Pancreas (tissue), 10 donors: ENCODE results near the gene OAS1. TPM values are rescaled to one million over a fixed set of nuclear protein-coding genes. Genes with fewer than 3 reads are reported as not detected.

ENCODE experiments used
- ATAC-seq, 4 donors: fragments of 200-7000 bp; cut with Tn5 transposase; one replicate each; pipeline versions ENCODE4 v1.8.0 to v1.9.1; 2020; ENCODE audit warnings: mild to moderate bottlenecking in 4 of 4, moderate library complexity in 4 of 4
- DNase-seq, 6 donors: peaks; one replicate each; pipeline ENCODE4 v3.0.0-alpha.2; 2020
- FAIRE-seq: peaks from 2 replicates; lab custom pipeline; 2012; peaks lifted over from hg19 to GRCh38; lab: Jason Lieb, UNC
- H3K27ac ChIP-seq, 4 donors: fragments of 200-600 bp; sonication (generic); 1 replicate in 3 of 4; 2 replicates in 1 of 4; pipeline versions ENCODE4 v1.5.0 to v1.8.0; 2020
- H3K27me3 ChIP-seq, 4 donors: fragments of 200-600 bp; one replicate each; pipeline ENCODE4 v1.8.0; 2021
- H3K36me3 ChIP-seq, 3 donors: fragments of 200-600 bp; sonication (generic) in 1 of 3; one replicate each; pipeline versions ENCODE4 v1.5.0 to v1.8.0; 2020 to 2021
- H3K4me1 ChIP-seq, 3 donors: fragments of 200-600 bp; one replicate each; pipeline ENCODE4 v1.8.0; 2021
- H3K4me3 ChIP-seq, 4 donors: fragments of 200-600 bp; sonication (generic) in 2 of 4; one replicate each; pipeline versions ENCODE4 v1.5.0 to v1.8.0; 2020 to 2021
- H3K9me3 ChIP-seq, 4 donors: fragments of 200-600 bp; one replicate each; pipeline ENCODE4 v1.8.0; 2021
- WGBS, 2 donors: extraction: QIAGEN DNeasy Blood & Tissue Kit; methylation state at CpG; one replicate each; pipeline ENCODE4 v1.1.7; 2013; 5-methylcytosine and 5-hydroxymethylcytosine counted together
- intact Hi-C, 3 donors: fragments of 100-400 bp; cut with DNase I; formaldehyde crosslinking; loops; one replicate each; pipeline versions ENCODE4 v1.11.1 to v1.14.2; 2022
- polyA plus RNA-seq, 2 donors: library from polyadenylated mRNA; stranded (reverse); fragments of 200-250 nt; gene quantifications; one replicate each; pipeline ENCODE4 v1.2.3, GENCODE V29; 2013
- total RNA-seq, 6 donors: library from RNA; stranded (reverse); fragmentation: NEBNext Ultra II Directional in 4 of 6; extraction: Animal tissue kit (Norgen Biotek cat#: 25700) in 4 of 6; gene quantifications; one replicate each; pipeline versions ENCODE4 v1.2.1 to v1.2.4, GENCODE V29; 2021 to 2023
- TF ChIP-seq, protein P1 (sequence below), 4 donors: fragments of 200-600 bp; sonication (generic) in 3 of 4; IDR thresholded peaks; one replicate each; pipeline versions ENCODE4 v1.5.0 to v1.8.0; 2021; ENCODE audit warnings: antibody characterized with exemption in 4 of 4
- donor health status: healthy with polysubstance abuse.
- donor health status: DM: no; HTN: no; CAD: no; lungs with moderate emphysema.
- donor health status: DM: no; HTN: no; CAD: no.
- donor health status: control.
- donor health status: control.
- donor health status: Bipolar disorder and iron deficiency.
- donor health status: DM: yes; HTN: yes; CAD: no.
- donor health status: DM: no; HTN: no; CAD: no.
- donor health status: DM: no; HTN: no; CAD: no.
- donor health status: DM: yes; HTN: yes; CAD: no.

Gene OAS1
- total and polyA plus RNA-seq, 8 donors: 0.91 to 10.9 (median 3.1) TPM

DNA sequence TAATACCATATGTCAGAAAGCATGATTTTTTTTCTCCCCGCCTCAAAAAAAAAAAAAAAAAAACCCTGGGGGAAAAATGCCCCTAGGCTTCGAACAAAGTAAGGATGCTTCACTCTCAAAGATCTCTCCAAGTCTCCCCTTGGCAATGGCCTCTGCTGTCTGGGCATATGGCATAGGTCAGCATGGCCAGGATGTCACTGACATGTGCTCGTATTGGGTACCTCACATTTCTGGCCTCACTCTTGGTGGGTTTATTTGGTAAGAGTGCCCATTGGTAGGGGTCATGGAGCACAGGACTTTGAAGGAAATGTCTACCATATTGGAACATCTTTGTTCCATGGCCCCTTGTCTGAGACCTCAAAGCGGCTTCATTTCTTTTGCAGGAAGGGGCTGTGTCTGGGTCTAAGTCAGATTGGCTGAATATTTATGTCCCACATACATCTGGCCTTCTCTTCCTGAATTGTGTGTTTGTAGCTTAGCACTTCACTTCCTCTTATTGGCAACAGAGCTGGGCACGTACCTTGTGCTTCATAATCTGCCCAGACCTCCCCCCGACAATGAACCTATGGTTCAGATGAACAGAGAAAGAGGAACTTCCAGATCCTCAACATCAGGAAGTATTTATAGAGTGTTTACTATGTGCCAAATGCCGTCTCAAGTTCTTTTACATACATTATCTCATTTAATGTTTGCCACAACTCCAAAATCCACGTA, 36.3 kb upstream of the OAS1 start:
- Histone ChIP-seq H3K27me3 (no peaks in the 10 kb centered on the region), H3K36me3 (no peaks in the 10 kb centered on the region), H3K9me3 (no peaks in the 10 kb centered on the region), H3K4me3 (no peak overlapping the region), H3K27ac (no peak overlapping the region), H3K4me1 (no peaks in the 10 kb centered on the region)
- no peak for ATAC-seq
- no peak for FAIRE-seq
- DNase-seq: no peak
- TF ChIP-seq, protein P1, sequence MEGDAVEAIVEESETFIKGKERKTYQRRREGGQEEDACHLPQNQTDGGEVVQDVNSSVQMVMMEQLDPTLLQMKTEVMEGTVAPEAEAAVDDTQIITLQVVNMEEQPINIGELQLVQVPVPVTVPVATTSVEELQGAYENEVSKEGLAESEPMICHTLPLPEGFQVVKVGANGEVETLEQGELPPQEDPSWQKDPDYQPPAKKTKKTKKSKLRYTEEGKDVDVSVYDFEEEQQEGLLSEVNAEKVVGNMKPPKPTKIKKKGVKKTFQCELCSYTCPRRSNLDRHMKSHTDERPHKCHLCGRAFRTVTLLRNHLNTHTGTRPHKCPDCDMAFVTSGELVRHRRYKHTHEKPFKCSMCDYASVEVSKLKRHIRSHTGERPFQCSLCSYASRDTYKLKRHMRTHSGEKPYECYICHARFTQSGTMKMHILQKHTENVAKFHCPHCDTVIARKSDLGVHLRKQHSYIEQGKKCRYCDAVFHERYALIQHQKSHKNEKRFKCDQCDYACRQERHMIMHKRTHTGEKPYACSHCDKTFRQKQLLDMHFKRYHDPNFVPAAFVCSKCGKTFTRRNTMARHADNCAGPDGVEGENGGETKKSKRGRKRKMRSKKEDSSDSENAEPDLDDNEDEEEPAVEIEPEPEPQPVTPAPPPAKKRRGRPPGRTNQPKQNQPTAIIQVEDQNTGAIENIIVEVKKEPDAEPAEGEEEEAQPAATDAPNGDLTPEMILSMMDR (IDR thresholded peaks at IDR 0.05): no peak
- intact Hi-C loops: no loop called here
- 48 to 56% methylated on average over 8 of the region's 8 CpGs for WGBS, 2 donors

DNA sequence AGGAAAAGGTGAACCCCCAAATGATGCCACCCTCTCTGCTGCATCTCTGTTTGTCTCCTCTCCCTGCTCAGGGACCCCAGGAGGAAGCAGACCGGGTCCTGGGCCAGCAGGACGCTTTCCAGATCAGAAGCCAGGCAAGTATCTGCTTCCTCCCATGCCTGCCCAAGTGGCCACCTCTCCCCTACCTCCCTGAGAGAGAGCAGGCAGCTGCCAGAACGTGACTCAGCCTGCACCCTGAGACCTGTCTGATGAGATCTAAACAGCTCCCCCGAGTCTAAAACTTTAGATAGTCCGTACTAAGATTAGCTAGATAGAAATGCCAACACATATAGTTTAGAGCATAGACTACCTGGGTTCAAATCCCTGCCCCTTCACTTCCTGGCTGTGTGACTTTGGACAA, 31.2 kb upstream of the OAS1 start:
- FAIRE-seq (no peak), ATAC-seq (no peak), DNase-seq (no peak)
- Histone ChIP-seq H3K27ac (no peak overlapping the region), H3K4me1 (no peaks in the 10 kb centered on the region), H3K9me3 (no peaks in the 10 kb centered on the region), H3K27me3 (peaks cover 0 to 5% (median 1%) of the 10 kb centered on the region in 4 donors), H3K36me3 (no peaks in the 10 kb centered on the region), H3K4me3 (no peak overlapping the region)
- 17 to 31% methylated on average over 5 of the region's 5 CpGs for WGBS, 2 donors
- TF ChIP-seq, protein P1 (IDR thresholded peaks at IDR 0.05): no peak
- intact Hi-C loops: no loop called here

DNA sequence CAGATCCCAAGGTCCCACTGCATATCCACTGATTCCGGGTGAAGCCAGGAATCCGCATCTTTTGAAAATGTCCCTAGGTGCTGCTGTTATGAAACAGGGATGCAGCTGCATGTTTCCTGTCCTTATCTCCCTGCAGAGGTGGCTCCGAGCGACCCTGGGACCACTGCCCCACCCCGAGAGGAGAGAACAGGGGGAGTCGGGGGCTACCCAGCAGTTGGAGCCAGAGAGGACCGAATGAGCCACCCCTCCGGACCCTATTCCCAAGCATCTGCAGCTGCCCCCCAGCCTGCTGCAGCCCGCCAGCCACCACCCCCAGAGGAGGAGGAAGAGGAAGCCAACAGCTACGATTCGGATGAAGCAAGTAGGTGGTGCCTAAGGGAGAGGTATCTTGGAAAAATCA, 30.3 kb upstream of the OAS1 start:
- H3K4me3 ChIP-seq: no peak overlapping the region
- H3K27me3 ChIP-seq: peaks cover 0 to 5% (median 1%) of the 10 kb centered on the region in 4 donors
- no peak for ATAC-seq
- H3K4me1 ChIP-seq: no peaks in the 10 kb centered on the region
- TF ChIP-seq, protein P1 (IDR thresholded peaks at IDR 0.05): no peak
- 22 to 37% methylated on average over 11 of the region's 11 CpGs for WGBS, 2 donors
- no peak for DNase-seq
- no peaks in the 10 kb centered on the region for H3K9me3 ChIP-seq
- no peaks in the 10 kb centered on the region for H3K36me3 ChIP-seq
- H3K27ac ChIP-seq: no peak overlapping the region
- no peak for FAIRE-seq
- intact Hi-C loops: no loop called here

DNA sequence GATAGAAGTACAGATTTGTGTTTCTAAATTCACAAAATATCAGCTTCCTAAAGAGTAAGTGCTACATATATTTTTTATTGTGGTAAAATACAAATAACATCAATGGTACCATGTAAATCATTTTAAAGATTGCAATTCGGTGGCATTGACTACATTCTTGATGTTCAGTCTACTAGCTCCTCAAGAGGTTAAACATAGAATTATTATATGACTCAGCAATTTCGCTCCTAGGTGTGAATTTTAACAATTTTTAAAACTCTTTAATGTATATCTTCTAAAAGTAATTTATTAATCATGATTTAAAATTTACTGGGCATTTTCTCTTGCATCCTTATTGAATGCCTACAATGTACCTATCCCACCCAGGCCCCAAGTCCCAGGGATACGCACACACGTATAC, 29.8 kb upstream of the OAS1 start:
- peaks cover 0 to 5% (median 1%) of the 10 kb centered on the region in 4 donors for H3K27me3 ChIP-seq

More for the DNA sequence above, 29.8 kb upstream of the OAS1 start:
- no peaks in the 10 kb centered on the region for H3K4me1 ChIP-seq
- whole genome bisulfite sequencing, 2 donors: 42 to 57% methylated on average over 4 of the region's 4 CpGs
- ATAC-seq (no peak), FAIRE-seq (no peak), DNase-seq (no peak)
- H3K36me3 ChIP-seq: no peaks in the 10 kb centered on the region
- no peaks in the 10 kb centered on the region for H3K9me3 ChIP-seq
- no peak overlapping the region for H3K27ac ChIP-seq
- intact Hi-C loops: no loop called here
- no peak overlapping the region for H3K4me3 ChIP-seq
- TF ChIP-seq, protein P1 (IDR thresholded peaks at IDR 0.05): no peak
